Hepatocyte (in vitro differentiated cells): ENCODE data around the gene ACTRT3. TPM values are rescaled to one million over a fixed set of nuclear protein-coding genes. Genes with fewer than 3 reads are reported as not detected.

Experiments
- DNase-seq: peaks from one replicate; pipeline ENCODE4 v3.0.0-alpha.2; 2016; ENCODE audit warnings: low spot score
- H2AFZ ChIP-seq: fragments of 200-600 bp; sonication (generic); 2 replicates; pipeline ENCODE4 v1.6.0; 2016; ENCODE audit warnings: antibody characterized with exemption, mild to moderate bottlenecking
- H3K27ac ChIP-seq: fragments of 200-600 bp; sonication (generic); 2 replicates; pipeline ENCODE4 v1.5.1; 2016; ENCODE audit warnings: mild to moderate bottlenecking
- H3K27me3 ChIP-seq: fragments of 200-600 bp; sonication (generic); 2 replicates; pipeline ENCODE4 v1.6.1; 2016
- H3K36me3 ChIP-seq: fragments of 200-600 bp; sonication (generic); replicated peaks from 2 replicates; pipeline ENCODE4 v1.5.1; 2016; ENCODE audit warnings: low read depth; ENCODE audit not compliant: insufficient read depth
- H3K4me1 ChIP-seq: fragments of 200-600 bp; sonication (generic); 2 replicates; pipeline ENCODE4 v1.5.1; 2016; ENCODE audit warnings: mild to moderate bottlenecking, moderate library complexity; ENCODE audit not compliant: insufficient read depth
- H3K4me2 ChIP-seq: fragments of 200-600 bp; sonication (generic); 2 replicates; pipeline ENCODE4 v1.6.0; 2016
- H3K4me3 ChIP-seq: fragments of 200-600 bp; sonication (generic); 2 replicates; pipeline ENCODE4 v1.5.1; 2016; ENCODE audit warnings: mild to moderate bottlenecking
- H3K79me2 ChIP-seq: fragments of 200-600 bp; sonication (generic); 2 replicates; pipeline ENCODE4 v1.6.0; 2017; ENCODE audit warnings: mild to moderate bottlenecking
- H3K9me2 ChIP-seq: fragments of 200-600 bp; sonication (generic); replicated peaks from 2 replicates; pipeline ENCODE4 v1.6.0; 2017; ENCODE audit warnings: mild to moderate bottlenecking; ENCODE audit not compliant: insufficient read depth
- H3K9me3 ChIP-seq: fragments of 200-600 bp; sonication (generic); 2 replicates; pipeline ENCODE4 v1.5.1; 2016; ENCODE audit warnings: low read depth, mild to moderate bottlenecking
- H4K20me1 ChIP-seq: fragments of 200-600 bp; sonication (generic); 2 replicates; pipeline ENCODE4 v1.6.0; 2016; ENCODE audit warnings: mild to moderate bottlenecking; ENCODE audit not compliant: insufficient read depth, poor library complexity, severe bottlenecking
- CTCF ChIP-seq: fragments of 200-600 bp; sonication (generic); IDR thresholded peaks from 2 replicates; pipeline ENCODE4 v1.5.1; 2016; ENCODE audit warnings: antibody characterized with exemption, mild to moderate bottlenecking; ENCODE audit not compliant: poor library complexity
- EZH2 ChIP-seq: fragments of 200-600 bp; sonication (generic); IDR thresholded peaks from 2 replicates; pipeline ENCODE4 v1.6.1; 2016; ENCODE audit warnings: antibody characterized with exemption, mild to moderate bottlenecking, borderline replicate concordance
- EZH2phosphoT487 ChIP-seq: fragments of 200-600 bp; sonication (generic); IDR thresholded peaks from one replicate; pipeline ENCODE4 v1.6.1; 2018; ENCODE audit warnings: antibody characterized with exemption, mild to moderate bottlenecking, low read depth, moderate library complexity; ENCODE audit not compliant: unreplicated experiment, severe bottlenecking
- WGBS: methylation state at CpG from one replicate; pipeline ENCODE4 v1.1.6; 2016; ENCODE audit warnings: low lambda C conversion rate; ENCODE audit errors: missing lambda C conversion rate; 5-methylcytosine and 5-hydroxymethylcytosine counted together
- polyA plus RNA-seq: library from polyadenylated mRNA; unstranded; fragments of >200 nt; fragmentation: Nextera tagmentation; extraction: Ambion mirVana; gene quantifications from 2 replicates; pipeline ENCODE4 v1.2.1, GENCODE V29; 2016
- total RNA-seq: library from RNA; depleted of rRNA; stranded (reverse); fragments of >200 nt; gene quantifications from 2 replicates; pipeline ENCODE4 v1.2.3, GENCODE V29; 2014

Gene ACTRT3
- total and polyA plus RNA-seq, 2 experiments from 2014 or later: 7.3 to 8.3 TPM

GRCh38 chr3:169811631-169812331 is 42.4 kb upstream of the ACTRT3 start:
- no peaks in the 10 kb centered on the region for H3K36me3 ChIP-seq
- no peaks in the 10 kb centered on the region for H3K9me2 ChIP-seq
- no peaks in the 10 kb centered on the region for H4K20me1 ChIP-seq
- DNase-seq: peak; percentile 30
- peaks cover 10% of the 10 kb centered on the region for H3K9me3 ChIP-seq
- 18% methylated on average over 27 of the region's 29 CpGs for WGBS
- no peaks in the 10 kb centered on the region for H3K79me2 ChIP-seq
- TF ChIP-seq CTCF: no peak
- TF ChIP-seq EZH2phosphoT487: no peak
- H2AFZ ChIP-seq: peak overlapping the region; percentile 96
- H3K4me1 ChIP-seq: peaks cover 7% of the 10 kb centered on the region
- H3K4me2 ChIP-seq: peak overlapping the region; percentile 93
- peak overlapping the region; percentile 38 for H3K4me3 ChIP-seq
- peak overlapping the region; percentile 71 for H3K27ac ChIP-seq
- H3K27me3 ChIP-seq: no peaks in the 10 kb centered on the region

GRCh38 chr3:169809230-169809795 is 40.0 kb upstream of the ACTRT3 start:
- DNase-seq: no peak
- H3K4me3 ChIP-seq: no peak overlapping the region
- H3K79me2 ChIP-seq: no peaks in the 10 kb centered on the region
- no peak overlapping the region for H3K4me2 ChIP-seq
- WGBS: 61% methylated on average over 2 of the region's 2 CpGs
- no peak overlapping the region for H3K27ac ChIP-seq
- H4K20me1 ChIP-seq: no peaks in the 10 kb centered on the region
- H3K4me1 ChIP-seq: peaks cover 7% of the 10 kb centered on the region
- no peaks in the 10 kb centered on the region for H3K9me3 ChIP-seq
- no peaks in the 10 kb centered on the region for H3K27me3 ChIP-seq
- H2AFZ ChIP-seq: no peak overlapping the region
- no peaks in the 10 kb centered on the region for H3K9me2 ChIP-seq
- no peaks in the 10 kb centered on the region for H3K36me3 ChIP-seq
- TF ChIP-seq CTCF (no peak), EZH2 (no peak), EZH2phosphoT487 (no peak)

GRCh38 chr3:169804681-169805080 is 35.3 kb upstream of the ACTRT3 start:
- Histone ChIP-seq H3K36me3 (no peaks in the 10 kb centered on the region), H4K20me1 (no peaks in the 10 kb centered on the region), H3K4me1 (no peaks in the 10 kb centered on the region), H3K27me3 (no peaks in the 10 kb centered on the region), H3K27ac (no peak overlapping the region), H3K4me2 (no peak overlapping the region), H2AFZ (no peak overlapping the region), H3K4me3 (no peak overlapping the region), H3K79me2 (no peaks in the 10 kb centered on the region), H3K9me2 (no peaks in the 10 kb centered on the region), H3K9me3 (no peaks in the 10 kb centered on the region)
- no peak for DNase-seq
- 94% methylated on average over 3 of the region's 3 CpGs for WGBS
- TF ChIP-seq EZH2 (no peak), CTCF (no peak), EZH2phosphoT487 (no peak)
